ENCODE data around the gene TRIM28.
"Not testable (repeated sequence)": the region's sequence is repeated elsewhere in the genome, so short reads cannot be mapped to it uniquely, and the experiment has no call there.

Gene TRIM28

DNA sequence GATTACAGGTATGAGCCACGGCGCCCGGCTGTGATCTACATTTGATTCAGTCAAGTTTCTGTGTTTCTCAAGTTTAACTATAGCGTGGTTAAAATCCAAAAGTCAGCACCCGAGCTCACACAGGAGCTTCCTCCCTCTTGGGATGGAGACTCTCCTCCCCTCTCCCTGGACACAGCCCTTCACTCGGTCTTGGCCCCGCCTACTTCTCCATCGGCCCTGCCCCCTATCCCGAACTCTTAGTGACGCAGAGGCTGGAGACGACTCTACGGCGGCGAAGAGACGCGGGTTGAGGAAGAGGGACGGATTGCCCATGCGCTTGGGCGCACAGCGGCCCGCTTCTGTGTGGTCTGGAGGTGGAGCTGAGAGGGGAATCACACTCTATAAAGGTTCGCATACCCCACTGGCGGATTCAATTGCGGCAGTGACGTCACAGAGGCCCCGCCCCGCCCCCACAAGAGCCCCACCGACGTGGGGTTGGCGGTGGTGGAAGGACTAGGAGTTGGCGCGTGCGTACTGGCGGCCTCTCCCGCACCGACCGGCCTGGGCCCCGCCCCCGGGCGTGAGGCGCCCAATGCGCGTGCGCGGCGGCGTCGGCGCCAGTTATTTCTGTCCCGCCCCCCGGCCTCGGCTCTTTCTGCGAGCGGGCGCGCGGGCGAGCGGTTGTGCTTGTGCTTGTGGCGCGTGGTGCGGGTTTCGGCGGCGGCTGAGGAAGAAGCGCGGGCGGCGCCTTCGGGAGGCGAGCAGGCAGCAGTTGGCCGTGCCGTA, at the start of gene TRIM28:
Gene TRIM28 (plus strand): TSS at position 239 of the 765 bp plus-strand sequence. CDS start 694 bp downstream, outside the sequence.
- DNase-seq (ENCODE audit: low read depth) = peak; percentile 100

DNA sequence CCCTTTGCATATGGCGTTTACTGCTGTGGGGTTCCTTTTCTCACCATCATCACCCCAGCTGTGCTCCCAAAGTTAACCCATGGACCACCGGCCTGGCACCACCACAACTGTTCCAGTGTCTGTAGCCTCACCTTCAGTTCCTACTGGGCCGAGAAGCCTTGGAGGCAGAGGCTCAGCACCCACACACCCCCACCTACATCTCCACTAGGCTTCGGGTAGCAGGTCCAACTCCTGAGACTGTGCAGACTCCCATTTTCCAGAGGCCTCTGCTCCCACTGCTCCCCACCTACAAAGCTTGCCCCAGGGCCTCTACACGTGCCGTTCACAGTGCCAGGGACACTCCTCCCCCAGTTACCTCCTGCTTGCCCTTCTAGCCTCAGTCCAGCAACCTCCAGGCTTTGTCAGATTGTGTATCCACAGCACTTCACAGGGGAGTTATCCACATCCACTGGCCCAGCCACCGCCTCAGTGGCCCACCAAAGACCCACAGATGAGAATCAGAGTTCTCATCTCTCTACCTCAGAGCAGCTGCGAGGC, 46.2 kb upstream of the TRIM28 start:
- DNase-seq (ENCODE audit: low read depth) = no peak

DNA sequence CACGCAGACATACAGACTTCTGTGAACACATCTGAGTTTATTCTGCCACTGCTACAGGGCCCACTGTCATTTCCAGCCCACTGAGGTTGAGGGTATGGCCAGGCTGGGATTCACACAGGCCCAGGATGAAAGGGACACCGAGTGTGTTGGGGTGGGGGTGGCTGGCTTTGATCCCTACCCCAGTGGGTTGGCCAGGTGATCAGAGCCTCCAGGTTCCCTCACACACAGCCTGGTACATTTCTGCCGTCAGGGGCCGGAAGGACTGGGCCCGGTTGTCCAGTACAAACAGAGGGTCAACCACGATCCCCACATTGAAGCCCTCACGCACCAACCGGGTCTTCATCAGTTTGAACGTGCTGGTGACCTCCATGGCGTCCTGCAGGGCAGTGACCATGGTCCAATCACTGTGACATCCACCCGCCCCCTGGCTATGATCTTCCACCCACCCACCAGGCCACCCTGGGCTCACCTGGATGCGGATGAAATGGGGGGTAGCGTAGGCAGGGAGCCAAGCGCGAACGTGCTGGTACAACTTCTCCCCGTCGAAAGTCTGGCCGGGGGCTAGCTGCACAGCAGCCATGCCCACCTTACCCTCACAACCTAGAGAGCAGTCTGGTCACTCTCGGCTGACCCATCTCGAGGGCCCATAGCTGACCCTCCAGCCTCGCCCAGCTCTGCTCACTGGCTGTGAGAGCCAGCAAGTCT, 45.4 kb upstream of the TRIM28 start:
- DNase-seq (ENCODE audit: low read depth) = no peak

DNA sequence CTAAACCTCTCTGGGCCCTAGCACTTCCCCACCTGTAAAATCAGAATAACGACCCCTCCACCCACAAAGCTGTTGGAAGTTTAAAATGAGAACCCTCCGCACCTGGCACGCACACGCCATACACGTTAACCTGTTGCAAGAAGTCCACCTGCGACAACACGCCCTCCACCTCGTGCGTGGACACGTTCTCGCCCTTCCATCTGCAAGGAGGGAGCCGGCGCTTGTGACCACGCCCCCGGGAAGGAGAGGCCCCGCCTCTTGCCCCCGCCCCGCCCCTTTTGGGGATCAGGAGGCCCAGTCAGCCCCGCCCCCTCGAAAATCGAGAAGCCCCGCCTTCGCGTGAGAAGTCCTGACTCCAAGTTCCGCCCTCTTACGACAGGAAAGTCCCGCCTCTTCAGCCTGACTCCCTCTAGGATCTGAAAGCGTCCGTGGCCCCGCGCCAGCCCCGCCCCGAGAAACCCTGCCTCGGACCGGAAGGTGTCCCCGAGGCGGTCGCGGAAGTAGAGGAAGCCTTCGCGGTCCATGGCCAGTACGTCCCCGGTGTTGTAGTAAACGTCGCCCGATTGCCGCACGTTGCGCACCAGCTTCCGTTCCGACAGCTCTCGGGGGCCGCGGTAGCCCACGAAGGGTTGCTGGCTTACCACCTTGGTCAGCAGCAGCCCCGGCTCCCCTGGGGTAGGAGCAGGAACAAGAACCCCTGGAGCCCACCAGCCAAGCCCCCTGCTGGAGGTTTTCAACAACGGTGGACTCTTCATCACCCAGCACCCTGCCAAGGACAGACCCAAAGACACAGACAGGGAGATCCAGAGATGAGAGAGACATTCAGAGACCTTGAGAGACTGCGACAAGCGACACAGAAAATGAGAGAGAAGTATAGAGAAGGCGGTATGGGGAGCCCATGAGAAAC, 44.6 kb upstream of the TRIM28 start:
- peak; percentile 99 for DNase-seq (ENCODE audit: low read depth)

DNA sequence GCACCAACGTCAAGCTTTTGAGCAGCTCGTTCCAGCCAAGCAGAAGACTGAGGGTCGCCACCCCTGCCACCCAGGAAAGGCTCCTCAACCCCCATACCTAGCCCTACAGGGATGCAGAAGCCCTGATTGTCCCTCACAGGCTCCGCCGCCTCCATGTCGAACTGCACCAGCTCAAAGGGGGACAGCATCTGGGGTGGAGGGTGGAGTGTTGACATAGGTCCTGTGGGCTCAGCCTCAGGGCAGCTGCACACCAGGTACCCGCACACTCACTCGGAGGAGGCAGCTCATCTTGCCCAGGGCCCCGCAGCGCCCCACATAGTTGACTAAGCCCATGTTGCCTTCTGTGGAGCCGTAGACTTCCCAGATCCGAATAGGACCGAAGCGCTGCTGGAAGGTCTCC, 43.6 kb upstream of the TRIM28 start:
- no peak for DNase-seq (ENCODE audit: low read depth)

DNA sequence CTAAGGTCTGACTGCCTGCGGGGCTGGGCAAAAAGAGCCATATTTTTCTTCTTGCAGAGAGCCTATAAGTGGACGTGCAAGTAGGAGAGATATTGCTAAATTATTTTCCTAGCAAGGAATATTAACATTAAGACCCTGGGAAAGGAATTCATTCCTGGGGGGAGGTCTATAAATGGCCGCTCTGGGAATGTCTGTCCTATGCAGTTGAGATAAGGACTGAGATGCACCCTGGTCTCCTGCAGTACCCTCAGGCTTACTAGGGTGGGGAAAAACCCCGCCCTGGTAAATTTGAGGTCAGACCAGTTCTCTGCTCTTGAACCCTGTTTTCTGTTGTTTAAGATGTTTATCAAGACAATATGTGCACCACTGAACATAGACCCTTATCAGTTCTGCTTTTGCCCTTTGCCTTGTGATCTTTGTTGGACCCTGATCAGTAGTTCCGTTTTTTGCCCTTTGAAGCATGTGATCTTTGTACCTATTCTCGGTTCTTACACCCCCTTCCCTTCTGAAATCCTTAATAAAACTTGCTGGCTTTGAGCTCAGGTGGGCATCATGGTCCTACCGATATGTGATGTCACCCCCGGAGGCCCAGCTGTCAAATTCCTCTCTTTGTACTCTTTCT, 36.2 kb upstream of the TRIM28 start:
- DNase-seq (ENCODE audit: low read depth) = not testable (repeated sequence)

GRCh38 chr19:58509731-58510083, 34.2 kb upstream of the TRIM28 start:
- DNase-seq (ENCODE audit: low read depth) = no peak

DNA sequence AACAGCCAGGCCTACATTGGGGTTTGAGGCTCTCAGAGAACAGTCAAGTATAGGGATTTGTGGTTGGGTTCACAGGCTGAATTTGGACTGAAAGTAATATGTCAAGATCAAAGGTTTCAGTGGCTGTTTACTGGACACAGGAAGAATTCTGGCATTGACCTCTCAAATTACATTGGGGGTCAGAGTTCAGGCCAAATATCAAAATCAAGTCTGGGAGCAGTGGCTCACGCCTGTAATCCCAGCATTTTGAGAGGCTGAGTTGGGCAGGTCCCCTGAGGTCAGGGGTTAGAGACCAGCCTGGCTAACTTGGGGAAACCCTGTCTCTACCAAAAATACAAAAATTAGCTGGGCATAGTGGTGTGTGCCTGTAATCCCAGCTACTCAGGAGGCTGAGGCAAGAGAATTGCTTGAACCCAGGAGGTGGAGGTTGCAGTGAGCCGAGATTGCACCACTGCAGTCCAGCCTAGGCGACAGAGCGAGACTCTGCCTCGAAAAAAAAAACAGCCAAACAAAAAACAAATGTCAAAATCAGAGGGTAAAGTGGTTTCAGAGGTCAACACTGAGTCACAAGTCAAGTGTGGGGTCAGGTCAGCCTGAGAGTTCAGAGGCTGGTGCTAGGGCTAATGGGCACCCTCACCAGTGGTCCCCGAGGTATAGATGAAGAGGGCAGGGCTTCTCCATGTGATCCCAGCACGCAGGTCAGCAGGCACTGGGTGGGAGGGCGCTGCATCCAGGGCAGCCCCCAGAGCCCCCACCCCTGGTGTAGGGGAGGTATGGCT, 33.6 kb upstream of the TRIM28 start:
- DNase-seq (ENCODE audit: low read depth) = no peak

- DNase-seq (ENCODE audit: low read depth) = no peak
These were observed 32.3 kb upstream of the TRIM28 start, which contains the start of gene SLC27A5 for GRCh38 chr19:58511353-58512208. Gene SLC27A5, minus strand, starts transcription at chr19:58511992. Its CDS starts 37 bp downstream, at chr19:58511955.

GRCh38 chr19:58513213-58513693, 30.6 kb upstream of the TRIM28 start:
- DNase-seq (ENCODE audit: low read depth) = no peak

DNA sequence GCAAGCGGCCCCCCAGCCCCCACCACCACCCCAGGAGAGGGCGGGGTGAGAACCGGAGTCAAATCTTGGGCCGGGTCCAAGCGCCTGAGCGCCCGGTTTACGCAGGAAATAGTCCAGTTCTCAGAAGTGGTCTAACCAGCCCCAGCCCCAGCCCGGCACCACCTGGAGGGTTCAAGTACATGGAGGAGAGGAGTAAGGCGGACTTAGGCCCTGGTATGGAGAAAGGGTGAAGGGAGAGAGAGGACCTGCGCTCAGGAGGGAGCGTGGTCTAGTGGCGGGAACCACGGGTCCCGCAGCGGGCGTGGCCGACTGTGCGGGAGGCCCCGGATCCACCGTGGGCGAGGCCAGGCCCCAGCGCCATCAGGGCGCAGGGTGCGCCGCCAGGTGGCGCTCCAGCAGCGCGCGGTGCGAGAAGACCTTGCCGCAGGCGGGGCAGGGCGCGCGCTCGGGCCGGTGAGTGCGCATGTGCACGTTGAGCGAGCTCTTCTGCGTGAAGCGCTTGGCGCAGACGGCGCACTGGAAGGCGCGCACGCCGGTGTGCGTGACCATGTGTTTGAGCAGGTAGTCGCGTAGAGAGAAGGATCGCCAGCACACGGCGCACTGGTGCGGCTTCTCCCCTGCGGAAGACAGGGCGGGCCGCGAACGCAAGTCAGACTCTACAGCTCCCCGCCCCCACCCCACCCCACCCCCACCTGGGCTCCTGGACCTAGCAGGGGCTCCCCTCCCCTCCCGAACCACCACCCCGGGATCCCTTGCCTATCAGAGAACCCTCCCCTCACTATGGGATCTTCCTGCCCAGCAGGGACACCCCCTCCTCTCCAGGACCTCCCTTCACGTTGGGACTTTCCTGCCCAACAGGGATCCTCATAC, 29.9 kb upstream of the TRIM28 start:
- peak; percentile 81 for DNase-seq (ENCODE audit: low read depth)

GRCh38 chr19:58514564-58515022, 29.3 kb upstream of the TRIM28 start:
- no peak for DNase-seq (ENCODE audit: low read depth)

DNA sequence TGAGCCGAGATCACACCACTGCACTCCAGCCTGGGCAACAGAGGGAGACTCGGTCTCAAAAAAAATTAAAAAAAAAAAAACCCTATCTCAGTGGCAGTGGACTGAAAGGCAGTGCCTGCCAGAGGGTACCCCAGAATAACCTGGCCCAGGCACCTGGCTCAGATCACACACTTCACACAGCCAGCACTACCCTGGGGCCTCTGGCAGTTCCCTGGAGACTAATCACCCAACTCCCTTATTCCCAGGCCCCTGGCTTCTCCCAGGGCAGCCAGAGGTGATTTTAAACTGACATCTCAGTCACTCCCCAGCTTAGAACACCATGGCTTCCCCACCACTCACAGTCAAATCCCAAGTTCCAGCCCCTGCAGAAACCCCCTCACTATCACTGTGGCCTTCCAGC, 28.6 kb upstream of the TRIM28 start:
- no peak for DNase-seq (ENCODE audit: low read depth)

- no peak for DNase-seq (ENCODE audit: low read depth)
These were observed 27.5 kb upstream of the TRIM28 start for GRCh38 chr19:58516246-58516836.

GRCh38 chr19:58516964-58517833, 26.7 kb upstream of the TRIM28 start:
- no peak for DNase-seq (ENCODE audit: low read depth)

GRCh38 chr19:58518256-58519086, 25.4 kb upstream of the TRIM28 start:
- no peak for DNase-seq (ENCODE audit: low read depth)

- peak; percentile 50 for DNase-seq (ENCODE audit: low read depth)
These were observed 24.8 kb upstream of the TRIM28 start for GRCh38 chr19:58519087-58519354.

Data from fibroblast of the conjunctiva (primary cell).